T follicular helper cell (primary cell): ENCODE results near the gene DERL2.

ENCODE experiments used
- DNase-seq: peaks from one replicate; pipeline ENCODE4 v3.0.0-alpha.2; 2020; ENCODE audit warnings: low read depth

Gene DERL2

GRCh38 chr17:5501685-5502084 lies 15.7 kb upstream of the DERL2 start:
- no peak for DNase-seq

GRCh38 chr17:5500589-5501391 lies 14.8 kb upstream of the DERL2 start:
- DNase-seq = peak; percentile 73

GRCh38 chr17:5500247-5500588 lies 14.2 kb upstream of the DERL2 start:
- no peak for DNase-seq

GRCh38 chr17:5499476-5500231 lies 13.7 kb upstream of the DERL2 start:
- DNase-seq = no peak

GRCh38 chr17:5492970-5493369 lies 7.0 kb upstream of the DERL2 start:
- DNase-seq = no peak

GRCh38 chr17:5488752-5489151 lies 2.8 kb upstream of the DERL2 start:
- DNase-seq = no peak

- DNase-seq = peak; percentile 99
Measured at GRCh38 chr17:5486206-5487124, 487 bp upstream of the DERL2 start, which contains the start of gene MIS12. Gene MIS12 (plus strand): TSS chr17:5486566. CDS start chr17:5488863, 2,297 bp downstream.

GRCh38 chr17:5481451-5481850 lies 4.5 kb downstream of the DERL2 start:
- DNase-seq = no peak

- DNase-seq = no peak
Measured at GRCh38 chr17:5480962-5481361, 5.0 kb downstream of the DERL2 start.

- no peak for DNase-seq
Measured at GRCh38 chr17:5478992-5479391, 7.0 kb downstream of the DERL2 start.

GRCh38 chr17:5473906-5474305 lies 12.1 kb downstream of the DERL2 start:
- DNase-seq = no peak

- DNase-seq = no peak
Measured at GRCh38 chr17:5472511-5472910, 13.5 kb downstream of the DERL2 start.

GRCh38 chr17:5468075-5468473 lies 17.9 kb downstream of the DERL2 start:
- DNase-seq = no peak

- no peak for DNase-seq
Measured at GRCh38 chr17:5467416-5467815, 18.6 kb downstream of the DERL2 start.

- no peak for DNase-seq
Measured at GRCh38 chr17:5466295-5466694, 19.7 kb downstream of the DERL2 start.

GRCh38 chr17:5464717-5465507 lies 21.1 kb downstream of the DERL2 start:
- no peak for DNase-seq

- DNase-seq = no peak
Measured at GRCh38 chr17:5446786-5447185, 39.2 kb downstream of the DERL2 start.

GRCh38 chr17:5444209-5444608 lies 41.8 kb downstream of the DERL2 start:
- no peak for DNase-seq

- no peak for DNase-seq
Measured at GRCh38 chr17:5443728-5444127, 42.2 kb downstream of the DERL2 start.

- no peak for DNase-seq
Measured at GRCh38 chr17:5439446-5439764, 46.6 kb downstream of the DERL2 start.

- DNase-seq = peak; percentile 87
Measured at GRCh38 chr17:5438716-5439445, 47.1 kb downstream of the DERL2 start, which contains the start of gene C1QBP. Gene C1QBP (minus strand): TSS chr17:5439155. CDS start chr17:5439073, 82 bp downstream.
